ENCODE results near the gene GLIPR1L2.

GRCh38 chr12:75366629-75367028, 24.3 kb upstream of the GLIPR1L2 start:
- TF ChIP-seq CTCF (IDR thresholded peaks at IDR 0.05), result no peak
- no peak for TF ChIP-seq POLR2A (IDR thresholded peaks at IDR 0.05)
